Osteocyte (in vitro differentiated cells): ENCODE data around the gene BRINP3. TPM values are rescaled to one million over a fixed set of nuclear protein-coding genes. Genes with fewer than 3 reads are reported as not detected.

Experiments used
- DNase-seq: peaks from one replicate; pipeline ENCODE4 v3.0.0; 2021; ENCODE audit warnings: mixed read lengths; ENCODE audit not compliant: unreplicated experiment; ENCODE audit errors: extremely low spot score
- H3K27ac Mint-ChIP-seq: one replicate; pipeline ENCODE4 v1.8.0; 2021; ENCODE audit warnings: mild to moderate bottlenecking, mixed read lengths; ENCODE audit not compliant: unreplicated experiment
- H3K27me3 Mint-ChIP-seq: one replicate; pipeline ENCODE4 v1.8.0; 2021; ENCODE audit warnings: mixed read lengths; ENCODE audit not compliant: unreplicated experiment
- H3K36me3 Mint-ChIP-seq: one replicate; pipeline ENCODE4 v1.8.0; 2021; ENCODE audit warnings: mixed read lengths; ENCODE audit not compliant: unreplicated experiment
- H3K4me1 Mint-ChIP-seq: one replicate; pipeline ENCODE4 v1.8.0; 2021; ENCODE audit warnings: mixed read lengths; ENCODE audit not compliant: unreplicated experiment
- H3K4me3 Mint-ChIP-seq: one replicate; pipeline ENCODE4 v1.8.0; 2021; ENCODE audit warnings: mild to moderate bottlenecking, moderate library complexity, mixed read lengths; ENCODE audit not compliant: unreplicated experiment
- H3K9me3 Mint-ChIP-seq: one replicate; pipeline ENCODE4 v1.8.0; 2021; ENCODE audit warnings: mixed read lengths; ENCODE audit not compliant: unreplicated experiment
- total RNA-seq: library from RNA; stranded (reverse); gene quantifications from 2 replicates; pipeline ENCODE4 v1.2.1, GENCODE V29; 2021
- TF ChIP-seq, protein P1 (sequence below): fragments of 200-600 bp; sonication (generic); IDR thresholded peaks from 2 replicates; pipeline ENCODE4 v1.5.0; 2021; ENCODE audit warnings: antibody characterized with exemption, mild to moderate bottlenecking, moderate library complexity

BRINP3 gene
- total RNA-seq, 1 donor from 2014 or later, result 0.38 TPM

DNA sequence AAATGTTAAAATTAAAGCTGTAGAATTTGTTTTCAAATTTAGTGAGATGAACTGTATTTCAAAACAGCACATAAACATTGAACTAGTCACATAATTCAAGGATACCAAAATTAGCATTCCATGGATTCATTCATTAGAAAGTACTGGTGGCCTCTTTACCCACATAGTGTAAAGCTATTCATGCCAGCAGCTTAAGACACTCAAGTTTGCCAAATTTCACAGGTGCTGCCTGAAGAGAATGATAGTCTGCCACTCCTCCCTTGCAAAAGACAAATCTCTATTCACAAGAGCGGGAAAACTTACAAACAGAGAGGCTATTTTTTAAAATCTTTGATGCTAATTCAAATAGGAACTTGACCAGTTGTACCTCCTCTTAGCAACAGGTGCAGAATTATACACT, 337.0 kb downstream of the BRINP3 start:
- H3K27me3 Mint-ChIP-seq, result no peaks in the 10 kb centered on the region
- H3K4me3 Mint-ChIP-seq, result no peak overlapping the region
- no peaks in the 10 kb centered on the region for H3K4me1 Mint-ChIP-seq
- DNase-seq, result no peak
- TF ChIP-seq, protein P1, sequence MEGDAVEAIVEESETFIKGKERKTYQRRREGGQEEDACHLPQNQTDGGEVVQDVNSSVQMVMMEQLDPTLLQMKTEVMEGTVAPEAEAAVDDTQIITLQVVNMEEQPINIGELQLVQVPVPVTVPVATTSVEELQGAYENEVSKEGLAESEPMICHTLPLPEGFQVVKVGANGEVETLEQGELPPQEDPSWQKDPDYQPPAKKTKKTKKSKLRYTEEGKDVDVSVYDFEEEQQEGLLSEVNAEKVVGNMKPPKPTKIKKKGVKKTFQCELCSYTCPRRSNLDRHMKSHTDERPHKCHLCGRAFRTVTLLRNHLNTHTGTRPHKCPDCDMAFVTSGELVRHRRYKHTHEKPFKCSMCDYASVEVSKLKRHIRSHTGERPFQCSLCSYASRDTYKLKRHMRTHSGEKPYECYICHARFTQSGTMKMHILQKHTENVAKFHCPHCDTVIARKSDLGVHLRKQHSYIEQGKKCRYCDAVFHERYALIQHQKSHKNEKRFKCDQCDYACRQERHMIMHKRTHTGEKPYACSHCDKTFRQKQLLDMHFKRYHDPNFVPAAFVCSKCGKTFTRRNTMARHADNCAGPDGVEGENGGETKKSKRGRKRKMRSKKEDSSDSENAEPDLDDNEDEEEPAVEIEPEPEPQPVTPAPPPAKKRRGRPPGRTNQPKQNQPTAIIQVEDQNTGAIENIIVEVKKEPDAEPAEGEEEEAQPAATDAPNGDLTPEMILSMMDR, result no peak
- peaks cover 6% of the 10 kb centered on the region for H3K9me3 Mint-ChIP-seq
- no peak overlapping the region for H3K27ac Mint-ChIP-seq
- H3K36me3 Mint-ChIP-seq, result no peaks in the 10 kb centered on the region

DNA sequence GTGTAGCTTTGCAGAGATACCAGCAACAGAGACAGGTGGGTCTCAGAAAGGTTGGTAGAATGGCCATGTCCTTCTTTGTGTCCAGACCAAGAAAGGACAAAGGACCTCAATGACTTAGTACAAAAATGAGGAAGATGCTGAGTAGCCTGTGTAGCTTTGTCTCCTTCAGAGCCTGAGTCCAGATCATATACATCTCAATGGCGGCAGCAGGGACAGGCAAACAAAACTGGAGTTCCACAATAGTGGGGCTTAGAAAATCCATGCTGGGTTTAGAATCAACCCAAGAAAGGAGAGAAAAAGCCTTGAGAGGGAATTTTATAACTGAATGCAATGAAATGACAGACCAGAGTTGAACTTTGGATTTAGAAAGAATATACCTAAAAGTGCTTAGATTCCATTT, 339.0 kb downstream of the BRINP3 start:
- no peaks in the 10 kb centered on the region for H3K36me3 Mint-ChIP-seq
- no peaks in the 10 kb centered on the region for H3K4me1 Mint-ChIP-seq
- H3K27me3 Mint-ChIP-seq, result no peaks in the 10 kb centered on the region
- no peak overlapping the region for H3K4me3 Mint-ChIP-seq
- DNase-seq, result no peak
- TF ChIP-seq, protein P1, result no peak
- no peaks in the 10 kb centered on the region for H3K9me3 Mint-ChIP-seq
- no peak overlapping the region for H3K27ac Mint-ChIP-seq

DNA sequence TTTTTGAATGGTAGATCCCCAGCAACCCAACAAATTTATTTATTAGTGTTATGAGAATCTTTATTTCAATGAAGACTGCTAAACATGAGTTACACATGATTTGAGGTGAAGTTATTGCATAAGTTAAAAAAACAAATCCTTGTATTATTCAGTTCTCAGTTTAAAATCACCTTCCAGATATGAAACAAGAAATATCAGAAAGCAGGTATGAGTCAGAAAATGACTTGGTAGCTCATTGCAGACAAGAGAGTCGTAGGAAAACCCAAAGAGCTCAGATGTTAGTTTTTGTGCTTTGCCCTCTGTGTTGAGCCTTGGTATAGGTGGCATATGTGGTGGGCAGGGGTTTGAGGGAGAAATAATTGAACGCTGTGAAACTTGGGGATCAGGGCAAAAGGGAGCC, 339.4 kb downstream of the BRINP3 start:
- Mint-ChIP-seq H3K4me3 (no peak overlapping the region), H3K36me3 (no peaks in the 10 kb centered on the region), H3K27ac (no peak overlapping the region), H3K27me3 (no peaks in the 10 kb centered on the region), H3K4me1 (no peaks in the 10 kb centered on the region), H3K9me3 (no peaks in the 10 kb centered on the region)
- no peak for DNase-seq
- TF ChIP-seq, protein P1, result no peak

DNA sequence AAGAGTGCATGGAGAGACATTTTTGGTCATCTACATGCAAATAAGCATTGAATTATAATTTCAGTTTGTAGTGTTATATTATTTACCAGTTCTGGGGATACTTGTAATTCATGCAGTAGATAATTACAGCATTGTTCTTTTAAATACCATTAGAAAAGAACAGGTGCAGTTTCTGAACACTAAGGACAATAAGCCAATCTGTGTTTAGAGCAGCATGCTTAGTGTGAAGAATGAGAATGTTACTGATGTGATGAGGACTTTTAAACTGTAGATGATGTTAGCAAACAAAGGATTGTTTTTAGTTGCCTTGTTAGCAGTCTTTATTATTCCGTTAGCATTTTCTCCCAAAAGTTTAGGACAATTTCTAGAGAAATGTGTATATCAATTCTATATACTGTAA, 348.3 kb downstream of the BRINP3 start:
- no peaks in the 10 kb centered on the region for H3K4me1 Mint-ChIP-seq
- H3K4me3 Mint-ChIP-seq, result no peak overlapping the region
- no peak overlapping the region for H3K27ac Mint-ChIP-seq
- DNase-seq, result no peak
- no peaks in the 10 kb centered on the region for H3K36me3 Mint-ChIP-seq
- no peaks in the 10 kb centered on the region for H3K9me3 Mint-ChIP-seq
- H3K27me3 Mint-ChIP-seq, result no peaks in the 10 kb centered on the region
- TF ChIP-seq, protein P1, result no peak

DNA sequence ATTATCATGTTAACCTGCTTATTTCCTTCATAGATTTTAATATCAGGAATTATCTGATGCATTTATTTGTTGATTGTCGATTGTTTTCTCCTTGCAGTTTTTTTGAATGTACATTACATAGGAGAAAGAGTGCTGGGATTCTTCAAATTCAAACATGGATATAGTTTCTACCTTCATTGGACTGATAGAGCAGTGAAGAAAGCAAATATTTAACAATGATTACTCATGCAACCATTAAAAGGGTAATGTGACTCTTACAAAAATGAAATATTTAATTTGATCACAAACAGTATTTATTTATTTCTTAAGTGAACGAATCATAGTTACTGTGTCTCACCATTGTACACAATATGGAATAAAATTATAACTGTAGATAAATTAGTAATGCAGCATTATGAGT, 350.9 kb downstream of the BRINP3 start:
- Mint-ChIP-seq H3K9me3 (no peaks in the 10 kb centered on the region), H3K4me3 (no peak overlapping the region), H3K27ac (no peak overlapping the region), H3K36me3 (no peaks in the 10 kb centered on the region), H3K27me3 (no peaks in the 10 kb centered on the region), H3K4me1 (no peaks in the 10 kb centered on the region)
- TF ChIP-seq, protein P1, result no peak
- DNase-seq, result no peak
